GM12878 (cell line): Measurements from ENCODE around the gene ENG. TPM values are rescaled to one million over a fixed set of nuclear protein-coding genes. Genes with fewer than 3 reads are reported as not detected.

ENCODE experiments used
- ATAC-seq: fragments of 200-7000 bp; cut with Tn5 transposase; 3 replicates; pipeline ENCODE4 v1.9.1; 2020; ENCODE audit warnings: mild to moderate bottlenecking, moderate library complexity
- BruUV-seq: library from RNA; stranded (reverse); fragments of 400-500 nt; replicated peaks from 2 replicates; lab custom pipeline; 2021; lab: Mats Ljungman, UMichigan
- CTCF ChIA-PET: fragments of 300-600 bp; sonication (Branson Sonifier 250); formaldehyde crosslinking; extraction: SDS; loops from one replicate; lab custom pipeline; 2021; ENCODE audit warnings: inconsistent platforms; lab: Yijun Ruan, JAX
- POLR2A ChIA-PET: fragments of 350-600 bp; formaldehyde crosslinking; extraction: SDS; loops from one replicate; lab custom pipeline; 2021; ENCODE audit warnings: inconsistent platforms; lab: Charles Lee
- RAD21 ChIA-PET: fragments of 300-600 bp; sonication (Branson Sonifier 250); formaldehyde crosslinking; loops from one replicate; lab custom pipeline; 2023; ENCODE audit warnings: antibody characterized with exemption; ENCODE audit not compliant: unreplicated experiment; lab: Charles Lee
- SMC1A ChIA-PET: fragments of 300-600 bp; sonication (Branson Sonifier 250); formaldehyde crosslinking; loops from one replicate; lab custom pipeline; 2023; ENCODE audit not compliant: unreplicated experiment, uncharacterized antibody; lab: Charles Lee
- DNase-seq: peaks from one replicate; pipeline ENCODE4 v3.0.0-alpha.2; 2011; ENCODE audit warnings: low read depth, low spot score
- FAIRE-seq: peaks from 3 replicates; lab custom pipeline; 2011; peaks lifted over from hg19 to GRCh38; lab: Jason Lieb, UNC
- H2AFZ ChIP-seq: 2 replicates; pipeline ENCODE4 v1.6.0; 2011; ENCODE audit warnings: low read depth, low read length, control low read depth; ENCODE audit not compliant: control insufficient read depth
- H3K27ac ChIP-seq: 2 replicates; pipeline ENCODE4 v1.5.1; 2011; ENCODE audit warnings: control low read depth; ENCODE audit not compliant: control insufficient read depth, insufficient read depth
- H3K27me3 ChIP-seq, 2 experiments: replicated peaks in 1 of 2; 2 replicates each; pipeline versions ENCODE4 v1.6.0 to v1.6.1; 2011; ENCODE audit warnings: low read length in 1 of 2; ENCODE audit not compliant: control insufficient read depth in 2 of 2, insufficient read depth in 2 of 2
- H3K36me3 ChIP-seq, 2 experiments: 2 replicates each; pipeline ENCODE4 v1.5.1; 2011; ENCODE audit warnings: low read length in 1 of 2; ENCODE audit not compliant: control insufficient read depth in 2 of 2, insufficient read depth in 2 of 2
- H3K4me1 ChIP-seq: 2 replicates; pipeline ENCODE4 v1.6.1; 2011; ENCODE audit warnings: mild to moderate bottlenecking, low read length, moderate library complexity, mixed read lengths; ENCODE audit not compliant: control insufficient read depth, insufficient read depth
- H3K4me2 ChIP-seq: 2 replicates; pipeline ENCODE4 v1.6.0; 2011; ENCODE audit warnings: control low read depth; ENCODE audit not compliant: control insufficient read depth, insufficient read depth
- H3K4me3 ChIP-seq: fragments of 200-600 bp; sonication (generic); 2 replicates; pipeline ENCODE4 v1.5.1; 2016
- H3K79me2 ChIP-seq: 2 replicates; pipeline ENCODE4 v1.6.0; 2011; ENCODE audit warnings: low read length; ENCODE audit not compliant: control insufficient read depth, insufficient read depth
- H3K9ac ChIP-seq: 2 replicates; pipeline ENCODE4 v1.8.0; 2011; ENCODE audit warnings: low read length, control low read depth, mixed read lengths; ENCODE audit not compliant: control insufficient read depth, insufficient read depth
- H3K9me3 ChIP-seq: replicated peaks from 3 replicates; pipeline ENCODE4 v1.5.1; 2011; ENCODE audit warnings: mild to moderate bottlenecking, low read length; ENCODE audit not compliant: control insufficient read depth, insufficient read depth
- H4K20me1 ChIP-seq: 2 replicates; pipeline ENCODE4 v1.6.0; 2011; ENCODE audit not compliant: control insufficient read depth, insufficient read depth
- BHLHE40 ChIP-seq, 2 experiments: fragments of 450-650 bp in 1 of 2; IDR thresholded peaks; 2 replicates each; pipeline ENCODE4 v1.6.1; 2011 to 2017; ENCODE audit warnings: low read depth in 2 of 2, borderline replicate concordance in 1 of 2, improper control_type of control experiment in 1 of 2, low read length in 1 of 2, mild to moderate bottlenecking in 1 of 2
- CREM ChIP-seq: IDR thresholded peaks from 2 replicates; pipeline ENCODE4 v1.6.1; 2014; ENCODE audit warnings: antibody characterized with exemption, low read depth
- IKZF2 ChIP-seq, 2 experiments: fragments of 450-650 bp; IDR thresholded peaks; 2 replicates each; pipeline ENCODE4 v1.6.1; 2017; ENCODE audit warnings: mild to moderate bottlenecking in 2 of 2, moderate library complexity in 2 of 2
- NBN ChIP-seq: fragments of 450-650 bp; IDR thresholded peaks from 2 replicates; pipeline ENCODE4 v1.6.1; 2016
- POLR2A ChIP-seq: IDR thresholded peaks from 2 replicates; pipeline ENCODE4 v1.6.1; 2011; ENCODE audit warnings: low read depth, mild to moderate bottlenecking, low read length
- RELB ChIP-seq: fragments of 450-650 bp; IDR thresholded peaks from 2 replicates; pipeline ENCODE4 v1.6.1; 2017; ENCODE audit warnings: low read depth, mild to moderate bottlenecking, moderate library complexity
- SPI1 ChIP-seq: IDR thresholded peaks from 2 replicates; pipeline ENCODE4 v1.6.1; 2011; ENCODE audit warnings: low read depth, mild to moderate bottlenecking, low read length, moderate library complexity, borderline replicate concordance; ENCODE audit not compliant: insufficient read depth
- WRNIP1 ChIP-seq: IDR thresholded peaks from 2 replicates; pipeline ENCODE4 v1.6.1; 2011; ENCODE audit warnings: low read depth, low read length, improper control_type of control experiment, borderline replicate concordance
- WGBS: methylation state at CpG from one replicate; pipeline ENCODE4 v1.1.6; 2016; ENCODE audit warnings: low lambda C conversion rate; ENCODE audit not compliant: insufficient replicate concordance, insufficient coverage; ENCODE audit errors: missing lambda C conversion rate; 5-methylcytosine and 5-hydroxymethylcytosine counted together
- in situ Hi-C: fragments of 300-500 bp; cut with MboI; formaldehyde crosslinking; loops from 9 replicates; pipeline ENCODE4 v1.14.3; 2018; ENCODE audit warnings: mixed read lengths
- intact Hi-C: fragments of 100-400 bp; cut with micrococcal nuclease; formaldehyde crosslinking; loops from one replicate; pipeline ENCODE4 v1.14.2; 2022; ENCODE audit not compliant: unreplicated experiment
- polyA plus RNA-seq, 11 experiments: library from polyadenylated mRNA; depleted of rRNA in 4 of 11; unstranded in 6 of 11; stranded (reverse) in 5 of 11; fragments of >200 nt; fragmentation: Nextera tagmentation in 4 of 11; fragmentation: Illumina TruSeq in 1 of 11; extraction: Ambion mirVana in 4 of 11; extraction: Trizol in 1 of 11; gene quantifications; 1 replicate in 1 of 11; 2 replicates in 10 of 11; pipeline versions ENCODE4 v1.2.1 to v1.2.3, GENCODE V29; 2011 to 2016; ENCODE audit warnings: inconsistent platforms in 2 of 11, missing spikeins in 2 of 11, low read depth in 1 of 11
- total RNA-seq, 4 experiments: library from RNA; depleted of rRNA in 3 of 4; stranded (reverse); fragments of >200 nt in 3 of 4; fragmentation: Illumina TruSeq in 1 of 4; extraction: Trizol in 1 of 4; gene quantifications; 2 replicates each; pipeline versions ENCODE4 v1.2.1 to v1.2.3, GENCODE V29; 2013 to 2021
- TF ChIP-seq, protein P1 (sequence below): fragments of 450-650 bp; IDR thresholded peaks from 2 replicates; pipeline ENCODE4 v1.6.1; 2017; ENCODE audit warnings: mild to moderate bottlenecking

The ENG gene
- total and polyA plus RNA-seq, 10 of the 15 experiments (the other 5 are each of a cell fraction or from before 2014, with no cell fraction given), result 0.14 to 10.1 (median 2.0) TPM

DNA sequence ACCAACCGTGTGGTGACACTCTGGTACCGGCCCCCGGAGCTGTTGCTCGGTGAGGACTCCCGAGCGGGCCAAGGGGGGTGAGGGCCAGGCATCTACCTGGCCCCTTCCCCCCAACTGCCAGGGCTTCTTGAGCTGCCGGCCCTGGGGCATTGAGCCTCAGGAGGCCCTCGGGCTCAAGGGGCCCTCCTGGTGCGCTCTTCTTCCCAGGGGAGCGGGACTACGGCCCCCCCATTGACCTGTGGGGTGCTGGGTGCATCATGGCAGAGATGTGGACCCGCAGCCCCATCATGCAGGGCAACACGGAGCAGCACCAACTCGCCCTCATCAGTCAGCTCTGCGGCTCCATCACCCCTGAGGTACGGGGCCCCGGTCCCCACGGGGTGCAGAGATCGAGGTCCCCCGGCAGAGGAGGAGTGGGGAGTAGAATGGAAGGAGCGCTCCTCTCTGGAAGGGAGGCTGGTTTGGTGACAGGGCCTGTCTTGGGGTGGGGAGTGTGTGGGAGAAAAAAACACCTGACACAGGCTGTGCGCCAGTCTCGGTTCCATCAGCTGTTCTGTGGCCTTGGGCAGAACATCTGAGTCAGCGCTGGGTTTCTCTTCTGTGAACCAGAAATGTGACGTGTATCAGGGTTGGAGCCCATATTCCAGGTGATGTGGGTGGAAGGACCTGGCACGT, 66.0 kb downstream of the ENG start:
- no peak for DNase-seq
- H4K20me1 ChIP-seq, result peaks cover 15% of the 10 kb centered on the region
- BruUV-seq, result no TSS peak
- peaks cover 36% of the 10 kb centered on the region for H3K79me2 ChIP-seq
- in situ Hi-C loops (no loop called here), intact Hi-C loops (loop anchor here (5.0 to 10.0 kb wide), 3 partner anchors 79 to 339 kb away; partner anchors contain the start of genes NAIF1, PTGES2 and SLC25A25)
- FAIRE-seq, result no peak
- ChIA-PET CTCF (interaction anchor here (0.6 to 6.0 kb wide), 6 partner anchors 53 to 209 kb away, joined by 3 to 63 read pairs (median 6); partner anchors contain the start of genes ST6GALNAC4 and TOR2A), SMC1A (interaction anchor here (1.1 to 1.7 kb wide), 3 partner anchors 12 to 53 kb away, joined by 3 to 6 read pairs (median 5); partner anchors contain the start of gene TOR2A), POLR2A (interaction anchor here (0.6 to 1.5 kb wide), 5 partner anchors 9 to 1671 kb away, joined by 3 to 6 read pairs (median 3); partner anchors contain the start of genes CFAP157 and SH2D3C), RAD21 (interaction anchor here (2.3 kb wide), 1 partner anchor 128 kb away, joined by 9 read pairs; the partner anchor contains the start of gene ST6GALNAC4)
- H3K4me2 ChIP-seq, result no peak overlapping the region
- H3K27ac ChIP-seq, result no peak overlapping the region
- H3K4me3 ChIP-seq, result no peak overlapping the region
- ATAC-seq, result no peak
- TF ChIP-seq CREM (no peak), POLR2A (peak; percentile 59)
- H2AFZ ChIP-seq, result no peak overlapping the region
- no peaks in the 10 kb centered on the region for H3K9me3 ChIP-seq
- peaks cover 26 to 37% of the 10 kb centered on the region in 2 experiments for H3K36me3 ChIP-seq
- H3K9ac ChIP-seq, result no peak overlapping the region
- H3K4me1 ChIP-seq, result peaks cover 23% of the 10 kb centered on the region
- H3K27me3 ChIP-seq, result no peaks in the 10 kb centered on the region
- 91% methylated on average over 26 of the region's 26 CpGs for WGBS

GRCh38 chr9:127786773-127787104, 67.7 kb downstream of the ENG start:
- H3K79me2 ChIP-seq, result peaks cover 36% of the 10 kb centered on the region
- POLR2A ChIA-PET, result interaction anchor here (1.5 kb wide), 1 partner anchor 119 kb away, joined by 4 read pairs; no protein-coding TSS in a partner anchor
- in situ Hi-C loops, result no loop called here
- TF ChIP-seq SPI1 (no peak), RELB (0 out of 2 replicates have a peak, but pooled peaks have one; percentile 23), BHLHE40 (IDR thresholded peaks at IDR 0.05; ENCODE audit: borderline replicate concordance in 1 of 2, low read depth in 2 of 2, low read length in 1 of 2) (0 out of 4 replicates have a peak, but pooled peaks of 1 of the 2 experiments have one; percentile 1), IKZF2 (IDR thresholded peaks at IDR 0.05) (0 out of 4 replicates have a peak, but pooled peaks of 1 of the 2 experiments have one; percentile 10), WRNIP1 (no peak), NBN (0 out of 2 replicates have a peak, but pooled peaks have one; percentile 12)
- TF ChIP-seq, protein P1, sequence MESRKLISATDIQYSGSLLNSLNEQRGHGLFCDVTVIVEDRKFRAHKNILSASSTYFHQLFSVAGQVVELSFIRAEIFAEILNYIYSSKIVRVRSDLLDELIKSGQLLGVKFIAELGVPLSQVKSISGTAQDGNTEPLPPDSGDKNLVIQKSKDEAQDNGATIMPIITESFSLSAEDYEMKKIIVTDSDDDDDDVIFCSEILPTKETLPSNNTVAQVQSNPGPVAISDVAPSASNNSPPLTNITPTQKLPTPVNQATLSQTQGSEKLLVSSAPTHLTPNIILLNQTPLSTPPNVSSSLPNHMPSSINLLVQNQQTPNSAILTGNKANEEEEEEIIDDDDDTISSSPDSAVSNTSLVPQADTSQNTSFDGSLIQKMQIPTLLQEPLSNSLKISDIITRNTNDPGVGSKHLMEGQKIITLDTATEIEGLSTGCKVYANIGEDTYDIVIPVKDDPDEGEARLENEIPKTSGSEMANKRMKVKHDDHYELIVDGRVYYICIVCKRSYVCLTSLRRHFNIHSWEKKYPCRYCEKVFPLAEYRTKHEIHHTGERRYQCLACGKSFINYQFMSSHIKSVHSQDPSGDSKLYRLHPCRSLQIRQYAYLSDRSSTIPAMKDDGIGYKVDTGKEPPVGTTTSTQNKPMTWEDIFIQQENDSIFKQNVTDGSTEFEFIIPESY, result no peak

More at GRCh38 chr9:127786773-127787104, 67.7 kb downstream of the ENG start:
- no peaks in the 10 kb centered on the region for H3K9me3 ChIP-seq
- peak overlapping the region; percentile 85 for H3K4me3 ChIP-seq
- FAIRE-seq (no peak), ATAC-seq (no peak), DNase-seq (no peak)
- peaks cover 15% of the 10 kb centered on the region for H4K20me1 ChIP-seq
- RAD21 ChIA-PET, result interaction anchor here (1.3 to 2.3 kb wide), 3 partner anchors 52 to 130 kb away, joined by 4 to 16 read pairs (median 9); partner anchors contain the start of genes ST6GALNAC4 and TOR2A
- under 1% methylated on average over 12 of the region's 12 CpGs for WGBS
- peak overlapping the region; percentile 82 for H3K27ac ChIP-seq
- CTCF ChIA-PET, result interaction anchor here (0.7 to 6.0 kb wide), 7 partner anchors 18 to 130 kb away, joined by 3 to 63 read pairs (median 4); partner anchors contain the start of genes ST6GALNAC4 and TOR2A
- no TSS peak for BruUV-seq
- H3K36me3 ChIP-seq, result peaks cover 24 to 34% of the 10 kb centered on the region in 2 experiments
- H3K4me1 ChIP-seq, result peaks cover 37% of the 10 kb centered on the region
- SMC1A ChIA-PET, result interaction anchor here (1.7 to 2.3 kb wide), 3 partner anchors 52 to 135 kb away, joined by 6 to 11 read pairs (median 9); partner anchors contain the start of gene TOR2A
- H3K27me3 ChIP-seq, result no peaks in the 10 kb centered on the region
- intact Hi-C loops, result loop anchor here (5.0 to 10.0 kb wide), 3 partner anchors 81 to 341 kb away; partner anchors contain the start of genes NAIF1, PTGES2 and SLC25A25
- H3K4me2 ChIP-seq, result peak overlapping the region; percentile 85
- peak overlapping the region; percentile 84 for H3K9ac ChIP-seq
- H2AFZ ChIP-seq, result no peak overlapping the region
